HCT116 (cell line): Measurements from ENCODE around the gene SC5D. TPM values are rescaled to one million over a fixed set of nuclear protein-coding genes. Genes with fewer than 3 reads are reported as not detected.

Source experiments
- ATAC-seq: fragments of 200-7000 bp; cut with Tn5 transposase; 2 replicates; pipeline ENCODE4 v1.9.1; 2020; ENCODE audit warnings: mild to moderate bottlenecking, moderate library complexity
- BruUV-seq: library from RNA; stranded (reverse); fragments of 400-500 nt; replicated peaks from 2 replicates; lab custom pipeline; 2021; lab: Mats Ljungman, UMichigan
- CTCF ChIA-PET: fragments of 300-600 bp; sonication (Branson Sonifier 250); formaldehyde crosslinking; loops from one replicate; lab custom pipeline; 2021; ENCODE audit warnings: antibody characterized with exemption; lab: Charles Lee
- POLR2A ChIA-PET: fragments of 300-600, 350-600 bp; sonication (Branson Sonifier 250); formaldehyde crosslinking; loops from one replicate; lab custom pipeline; 2021; ENCODE audit warnings: antibody characterized with exemption; lab: Charles Lee
- RAD21 ChIA-PET, 2 experiments: fragments of 300-600 bp; sonication (Branson Sonifier 250); formaldehyde crosslinking; loops; one replicate each; lab custom pipeline; 2023; ENCODE audit warnings: low total read pairs in 2 of 2; ENCODE audit not compliant: uncharacterized antibody in 2 of 2, unreplicated experiment in 2 of 2, low non-redundant PET in 1 of 2; lab: Charles Lee
- DNase-seq: peaks from one replicate; pipeline ENCODE4 v3.0.0-alpha.2; 2010; ENCODE audit warnings: low read depth, low spot score
- H2AFZ ChIP-seq: fragments of 200-600 bp; shearing (Covaris generic), sonication (generic); 2 replicates; pipeline ENCODE4 v1.6.1; 2017; ENCODE audit warnings: low read depth, mixed run types, mixed read lengths, antibody characterized with exemption, low read length; ENCODE audit not compliant: poor library complexity, severe bottlenecking
- H3K27ac ChIP-seq: 2 replicates; pipeline ENCODE4 v1.5.1; 2012; ENCODE audit warnings: low read depth, low read length
- H3K27me3 ChIP-seq: fragments of 200-600 bp; sonication (generic); 2 replicates; pipeline ENCODE4 v1.6.1; 2016; ENCODE audit warnings: mixed run types, low read length, mixed read lengths; ENCODE audit not compliant: insufficient read depth
- H3K36me3 ChIP-seq, 2 experiments: fragments of 200-500 bp in 1 of 2; fragments of 200-600 bp in 1 of 2; sonication (Bioruptor generic) in 1 of 2; sonication (generic) in 1 of 2; 2 replicates each; pipeline versions ENCODE4 v1.5.1 to v1.6.1; 2014 to 2016; ENCODE audit warnings: low read length in 2 of 2, inconsistent platforms in 1 of 2, mixed read lengths in 1 of 2, mixed run types in 1 of 2; ENCODE audit not compliant: insufficient read depth in 2 of 2, control insufficient read depth in 1 of 2
- H3K4me1 ChIP-seq, 2 experiments: fragments of 200-600 bp in 1 of 2; sonication (generic) in 1 of 2; 2 replicates each; pipeline versions ENCODE4 v1.5.1 to v1.6.1; 2012 to 2017; ENCODE audit warnings: low read length in 2 of 2, inconsistent platforms in 1 of 2, mild to moderate bottlenecking in 1 of 2, mixed read lengths in 1 of 2, mixed run types in 1 of 2, moderate library complexity in 1 of 2; ENCODE audit not compliant: insufficient read depth in 2 of 2, control insufficient read depth in 1 of 2
- H3K4me2 ChIP-seq: fragments of 200-600 bp; sonication (generic); 2 replicates; pipeline ENCODE4 v1.6.1; 2017; ENCODE audit warnings: mixed run types, low read length, mixed read lengths
- H3K4me3 ChIP-seq, 2 experiments: fragments of 200-600 bp in 1 of 2; sonication (generic) in 1 of 2; replicated peaks in 1 of 2; 2 replicates each; pipeline ENCODE4 v1.5.1; 2011 to 2016; ENCODE audit warnings: low read length in 2 of 2, control low read depth in 1 of 2, low read depth in 1 of 2, mild to moderate bottlenecking in 1 of 2, mixed read lengths in 1 of 2, mixed run types in 1 of 2
- H3K79me2 ChIP-seq: fragments of 200-600 bp; sonication (generic); 2 replicates; pipeline ENCODE4 v1.6.1; 2017; ENCODE audit warnings: mild to moderate bottlenecking, mixed run types, low read length, moderate library complexity, mixed read lengths; ENCODE audit not compliant: insufficient read depth
- H3K9ac ChIP-seq: fragments of 200-600 bp; sonication (generic); 2 replicates; pipeline ENCODE4 v1.6.1; 2016; ENCODE audit warnings: low read length, mixed read lengths
- H3K9me2 ChIP-seq: fragments of 200-600 bp; sonication (generic), shearing (Covaris generic); 2 replicates; pipeline ENCODE4 v1.6.1; 2017; ENCODE audit warnings: mixed run types, mild to moderate bottlenecking, moderate library complexity; ENCODE audit not compliant: insufficient read depth
- H3K9me3 ChIP-seq, 2 experiments: fragments of 200-500 bp in 1 of 2; fragments of 200-600 bp in 1 of 2; sonication (Bioruptor generic) in 1 of 2; sonication (generic) in 1 of 2; 2 replicates each; pipeline ENCODE4 v1.6.1; 2014 to 2017; ENCODE audit warnings: low read length in 2 of 2, mixed read lengths in 2 of 2, inconsistent platforms in 1 of 2, low read depth in 1 of 2, mild to moderate bottlenecking in 1 of 2, mixed run types in 1 of 2, moderate library complexity in 1 of 2; ENCODE audit not compliant: control insufficient read depth in 1 of 2, insufficient read depth in 1 of 2
- H4K20me1 ChIP-seq: fragments of 200-600 bp; sonication (generic), shearing (Covaris generic); 2 replicates; pipeline ENCODE4 v1.6.1; 2017; ENCODE audit warnings: mixed run types, mild to moderate bottlenecking, moderate library complexity; ENCODE audit not compliant: insufficient read depth
- CBX3 ChIP-seq: IDR thresholded peaks from 2 replicates; pipeline ENCODE4 v1.6.1; 2012; ENCODE audit warnings: low read depth
- ELF1 ChIP-seq: IDR thresholded peaks from 2 replicates; pipeline ENCODE4 v1.6.1; 2012; ENCODE audit warnings: low read depth, borderline replicate concordance
- JUND ChIP-seq: IDR thresholded peaks from 2 replicates; pipeline ENCODE4 v1.6.1; 2012
- SP1 ChIP-seq: IDR thresholded peaks from 2 replicates; pipeline ENCODE4 v1.6.1; 2012; ENCODE audit warnings: low read depth
- SRF ChIP-seq: IDR thresholded peaks from 2 replicates; pipeline ENCODE4 v1.6.1; 2012; ENCODE audit warnings: low read depth
- YY1 ChIP-seq: IDR thresholded peaks from 2 replicates; pipeline ENCODE4 v1.6.1; 2011; ENCODE audit warnings: low read length, low read depth, moderate library complexity, mild to moderate bottlenecking; ENCODE audit not compliant: insufficient replicate concordance; ENCODE audit errors: extremely low read depth
- ZFX ChIP-seq: fragments of 450-650 bp; IDR thresholded peaks from 2 replicates; pipeline ENCODE4 v1.6.1; 2017
- intact Hi-C: fragments of 100-400 bp; cut with micrococcal nuclease; formaldehyde crosslinking; loops from 2 replicates; pipeline ENCODE4 v1.10.0; 2022
- total RNA-seq: library from RNA; stranded (reverse); gene quantifications from one replicate; pipeline ENCODE4 v1.2.1, GENCODE V29; 2021; ENCODE audit not compliant: unreplicated experiment
- TF ChIP-seq, protein P1 (sequence below), 3 experiments: fragments of 200-600 bp in 1 of 3; sonication (generic) in 1 of 3; IDR thresholded peaks in 2 of 3; conservative IDR thresholded peaks in 1 of 3; 2 replicates each; pipeline ENCODE4 v1.5.1; 2012 to 2017; ENCODE audit warnings: low read depth in 2 of 3, low read length in 2 of 3, antibody characterized with exemption in 1 of 3, borderline replicate concordance in 1 of 3, control low read depth in 1 of 3, mild to moderate bottlenecking in 1 of 3, mixed read lengths in 1 of 3, mixed run types in 1 of 3, moderate library complexity in 1 of 3; ENCODE audit not compliant: insufficient read depth in 1 of 3

Gene SC5D
- total RNA-seq, 1 experiment from 2014 or later = 24.1 TPM

DNA sequence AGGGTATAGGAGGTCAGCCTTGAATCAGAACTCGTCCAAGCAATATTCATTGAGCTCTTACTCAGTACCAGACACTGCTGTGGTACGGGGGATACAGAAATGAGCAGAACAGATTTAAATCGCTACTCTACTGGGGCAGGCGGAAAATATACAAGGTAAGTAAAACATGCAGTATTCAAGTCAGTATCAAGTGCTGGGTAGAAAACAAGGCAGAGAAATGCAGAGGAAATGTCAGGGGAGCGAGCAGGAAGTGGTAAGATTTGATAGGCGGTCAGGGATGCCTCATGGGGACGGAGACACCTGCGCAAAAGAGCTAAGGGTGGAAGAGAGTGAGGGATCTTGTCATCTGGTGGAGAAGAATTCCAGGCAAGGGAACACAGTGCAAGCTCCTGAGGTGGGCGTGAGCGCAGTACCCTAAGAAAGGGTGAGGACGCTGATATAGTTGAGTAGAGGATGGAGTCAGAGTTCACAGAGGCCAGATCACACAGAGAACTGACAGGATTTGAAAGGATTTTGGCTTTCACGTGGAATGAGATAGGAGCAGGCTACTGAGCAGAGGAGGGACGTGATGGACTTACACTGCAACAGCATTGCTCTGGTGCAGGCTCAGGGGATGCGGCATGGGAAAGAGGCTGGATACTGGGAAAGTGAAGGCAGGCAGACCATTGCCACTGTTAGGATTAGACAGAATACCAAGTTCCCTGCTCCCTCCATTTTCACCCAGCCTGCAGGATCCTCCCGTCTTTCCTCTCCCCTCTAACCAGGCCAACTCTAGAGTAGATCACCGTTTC is 35.8 kb downstream of the SC5D start:
- CTCF ChIA-PET = no interaction called here
- POLR2A ChIA-PET = no interaction called here

More for the DNA sequence above, 35.8 kb downstream of the SC5D start:
- Histone ChIP-seq H3K4me3 (no peak overlapping the region), H3K9ac (no peak overlapping the region), H3K4me2 (no peak overlapping the region), H4K20me1 (no peaks in the 10 kb centered on the region), H3K79me2 (no peaks in the 10 kb centered on the region), H3K4me1 (no peaks in the 10 kb centered on the region), H2AFZ (no peak overlapping the region), H3K9me2 (no peaks in the 10 kb centered on the region), H3K27ac (no peak overlapping the region), H3K36me3 (no peaks in the 10 kb centered on the region), H3K9me3 (no peaks in the 10 kb centered on the region), H3K27me3 (peaks cover 2% of the 10 kb centered on the region; the same call in 1 of the 2 replicates)
- DNase-seq (no peak), ATAC-seq (no peak)
- BruUV-seq = no TSS peak
- intact Hi-C loops = no loop called here
- TF ChIP-seq JUND = no peak
- TF ChIP-seq YY1 = no peak
- TF ChIP-seq ELF1 = no peak
- TF ChIP-seq ZFX = no peak
- no peak for TF ChIP-seq SRF
- TF ChIP-seq SP1 = no peak
- no peak for TF ChIP-seq CBX3
- TF ChIP-seq, protein P1, sequence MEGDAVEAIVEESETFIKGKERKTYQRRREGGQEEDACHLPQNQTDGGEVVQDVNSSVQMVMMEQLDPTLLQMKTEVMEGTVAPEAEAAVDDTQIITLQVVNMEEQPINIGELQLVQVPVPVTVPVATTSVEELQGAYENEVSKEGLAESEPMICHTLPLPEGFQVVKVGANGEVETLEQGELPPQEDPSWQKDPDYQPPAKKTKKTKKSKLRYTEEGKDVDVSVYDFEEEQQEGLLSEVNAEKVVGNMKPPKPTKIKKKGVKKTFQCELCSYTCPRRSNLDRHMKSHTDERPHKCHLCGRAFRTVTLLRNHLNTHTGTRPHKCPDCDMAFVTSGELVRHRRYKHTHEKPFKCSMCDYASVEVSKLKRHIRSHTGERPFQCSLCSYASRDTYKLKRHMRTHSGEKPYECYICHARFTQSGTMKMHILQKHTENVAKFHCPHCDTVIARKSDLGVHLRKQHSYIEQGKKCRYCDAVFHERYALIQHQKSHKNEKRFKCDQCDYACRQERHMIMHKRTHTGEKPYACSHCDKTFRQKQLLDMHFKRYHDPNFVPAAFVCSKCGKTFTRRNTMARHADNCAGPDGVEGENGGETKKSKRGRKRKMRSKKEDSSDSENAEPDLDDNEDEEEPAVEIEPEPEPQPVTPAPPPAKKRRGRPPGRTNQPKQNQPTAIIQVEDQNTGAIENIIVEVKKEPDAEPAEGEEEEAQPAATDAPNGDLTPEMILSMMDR (IDR thresholded peaks at IDR 0.05 in 2 of 3, conservative IDR thresholded peaks at IDR 0.05 in 1 of 3; ENCODE audit: borderline replicate concordance in 1 of 3, insufficient read depth in 1 of 3, low read depth in 2 of 3, low read length in 2 of 3) = no peak
- RAD21 ChIA-PET = no interaction called here
